Caki2 (cell line): Measurements from ENCODE around the gene OR4M1. TPM values are rescaled to one million over a fixed set of nuclear protein-coding genes. Genes with fewer than 3 reads are reported as not detected.
"Not testable (repeated sequence)": the region's sequence is repeated elsewhere in the genome, so short reads cannot be mapped to it uniquely, and the experiment has no call there.

Experiments
- DNase-seq: peaks from one replicate; pipeline ENCODE4 v3.0.0-alpha.2; 2015; ENCODE audit warnings: low read depth
- in situ Hi-C: cut with HindIII; loops from 2 replicates; pipeline ENCODE4 v1.10.0; 2016; ENCODE audit warnings: low sequenced_read_pairs, low pct_unique_long_range_greater_than_20kb, mixed read lengths
- total RNA-seq: library from RNA; depleted of rRNA; stranded (reverse); fragments of >200 nt; shearing (Covaris generic); gene quantifications from 2 replicates; pipeline ENCODE4 v1.2.3, GENCODE V29; 2014; ENCODE audit warnings: low replicate concordance; rRNA removed

OR4M1 gene, protein sequence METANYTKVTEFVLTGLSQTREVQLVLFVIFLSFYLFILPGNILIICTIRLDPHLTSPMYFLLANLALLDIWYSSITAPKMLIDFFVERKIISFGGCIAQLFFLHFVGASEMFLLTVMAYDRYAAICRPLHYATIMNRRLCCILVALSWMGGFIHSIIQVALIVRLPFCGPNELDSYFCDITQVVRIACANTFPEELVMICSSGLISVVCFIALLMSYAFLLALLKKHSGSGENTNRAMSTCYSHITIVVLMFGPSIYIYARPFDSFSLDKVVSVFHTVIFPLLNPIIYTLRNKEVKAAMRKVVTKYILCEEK
- not detected in 2 replicates for total RNA-seq

DNA sequence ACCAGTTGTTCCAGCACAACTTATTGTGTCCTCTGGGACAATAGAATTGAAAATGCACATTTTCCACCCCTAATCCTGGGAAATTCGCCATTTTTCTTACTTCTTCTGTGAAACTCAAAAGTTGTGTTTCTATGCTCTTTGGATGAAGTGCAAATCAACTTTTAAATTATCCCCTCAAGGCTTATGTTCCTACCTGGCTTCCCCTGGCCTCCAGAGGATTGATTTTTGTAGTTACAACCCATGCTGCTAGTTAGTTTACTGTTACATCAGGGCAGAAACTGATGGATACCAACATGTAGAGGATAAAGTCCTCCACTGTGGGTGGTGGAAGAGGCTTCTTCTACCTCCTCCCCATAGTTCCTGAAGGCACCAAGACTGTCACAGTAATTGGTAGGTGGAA, at the start of gene OR4M1:
Gene OR4M1 (plus strand): TSS at position 301 of the 400 bp plus-strand sequence. CDS start 6,819 bp downstream, outside the sequence.
- DNase-seq, in situ Hi-C loops: not testable (repeated sequence)

DNA sequence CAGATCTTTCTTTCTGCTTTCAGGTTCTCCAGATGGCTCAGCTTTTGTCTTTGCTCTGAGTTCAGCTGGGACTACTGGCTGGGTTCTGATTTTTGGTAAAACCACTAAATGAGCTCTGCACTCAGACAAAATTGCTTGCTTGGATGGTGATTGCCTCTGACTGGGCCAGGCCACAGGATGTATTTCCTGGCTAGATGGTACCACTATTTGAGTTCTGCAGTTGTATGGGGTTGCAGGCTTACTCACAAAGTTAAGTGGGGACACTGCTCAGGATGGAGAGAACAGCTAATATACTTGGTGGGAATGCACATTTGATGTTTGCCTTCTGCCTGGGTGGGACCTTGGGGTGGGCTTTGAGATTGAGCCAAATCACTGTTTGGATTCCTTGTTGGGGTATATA, 43.9 kb upstream of the OR4M1 start:
- in situ Hi-C loops: no loop called here

DNA sequence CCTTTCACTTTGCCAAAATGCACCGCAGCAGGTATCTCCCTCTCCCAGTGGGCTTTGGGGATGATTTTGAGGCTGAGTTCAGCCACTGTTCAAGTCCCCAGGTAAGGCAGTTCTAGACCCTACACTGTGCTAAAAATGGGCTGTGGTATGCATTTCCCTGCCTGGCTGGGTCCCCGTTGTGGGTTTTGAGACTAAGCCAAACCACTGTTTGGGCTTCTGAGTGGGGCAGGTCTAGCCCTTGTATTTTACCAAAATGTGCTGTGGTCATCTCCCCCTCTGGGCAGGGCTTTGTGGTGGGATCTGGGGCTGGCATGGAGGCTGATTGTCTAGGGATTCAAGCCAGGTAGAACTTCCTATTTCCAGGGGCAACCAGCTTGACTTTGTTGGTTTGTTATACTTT, 43.5 kb upstream of the OR4M1 start:
- no peak for DNase-seq
- in situ Hi-C loops: no loop called here

More for the DNA sequence above, 43.9 kb upstream of the OR4M1 start:
- no peak for DNase-seq

DNA sequence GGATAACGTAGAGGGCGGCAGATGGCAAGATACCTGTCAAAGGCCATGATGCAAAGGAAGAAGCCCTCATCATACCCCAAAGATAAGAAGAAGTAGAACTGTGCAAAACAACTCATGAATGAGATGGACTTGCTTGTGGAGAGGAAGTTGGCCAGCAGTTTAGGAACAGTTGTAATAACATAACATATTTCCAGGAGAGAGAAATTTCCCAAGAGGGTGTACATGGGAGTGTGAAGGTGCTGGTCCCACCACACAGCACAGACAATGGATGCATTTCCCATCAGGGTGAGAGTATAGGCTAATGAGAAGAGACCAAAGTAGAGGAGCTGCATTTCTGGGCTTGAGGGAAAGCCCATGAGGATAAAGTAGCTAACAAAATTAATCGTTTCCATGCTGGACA, 39.4 kb upstream of the OR4M1 start:
- DNase-seq, in situ Hi-C loops: not testable (repeated sequence)

DNA sequence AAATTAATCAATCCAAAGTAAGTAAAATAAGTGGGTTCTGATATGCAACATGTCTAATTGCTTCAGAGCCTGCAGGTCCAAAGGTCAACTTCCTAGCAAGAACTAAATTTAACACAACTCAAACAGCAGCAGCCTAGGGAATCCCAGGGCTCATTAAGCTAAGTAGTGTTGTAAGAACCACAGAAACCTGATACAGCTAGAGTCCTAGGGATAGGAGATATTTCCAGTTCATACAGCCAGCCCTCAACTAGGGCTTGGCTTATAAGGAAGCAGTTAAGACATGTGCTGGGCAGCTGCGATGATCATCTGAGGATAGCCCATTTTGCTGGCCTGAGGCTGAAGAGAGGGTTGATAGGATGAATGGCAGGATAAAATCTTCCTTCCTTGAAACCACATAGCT, 30.0 kb upstream of the OR4M1 start, which contains the start of gene OR4Q3:
Gene OR4Q3 (plus strand): TSS at position 316 of the 400 bp plus-strand sequence.
- DNase-seq: no peak
- in situ Hi-C loops: no loop called here

DNA sequence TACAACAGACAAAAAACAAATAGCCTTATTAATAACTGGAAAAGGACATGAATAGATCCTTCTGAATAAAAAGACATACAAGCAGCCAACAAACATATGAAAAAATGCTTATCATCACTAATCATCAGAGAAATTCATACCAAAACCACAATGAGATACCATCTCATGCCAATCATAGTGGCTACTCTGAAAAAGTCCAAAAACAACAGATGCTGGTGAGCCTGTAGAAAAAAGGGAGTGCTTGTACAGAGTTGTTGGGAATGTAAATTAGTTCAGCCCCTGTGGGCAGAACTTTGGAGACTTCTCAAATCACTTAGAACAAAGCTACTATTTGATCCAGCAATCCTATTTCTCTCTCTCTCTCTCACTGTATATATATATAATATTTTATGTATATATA, 21.0 kb upstream of the OR4M1 start:
- DNase-seq, in situ Hi-C loops: not testable (repeated sequence)

DNA sequence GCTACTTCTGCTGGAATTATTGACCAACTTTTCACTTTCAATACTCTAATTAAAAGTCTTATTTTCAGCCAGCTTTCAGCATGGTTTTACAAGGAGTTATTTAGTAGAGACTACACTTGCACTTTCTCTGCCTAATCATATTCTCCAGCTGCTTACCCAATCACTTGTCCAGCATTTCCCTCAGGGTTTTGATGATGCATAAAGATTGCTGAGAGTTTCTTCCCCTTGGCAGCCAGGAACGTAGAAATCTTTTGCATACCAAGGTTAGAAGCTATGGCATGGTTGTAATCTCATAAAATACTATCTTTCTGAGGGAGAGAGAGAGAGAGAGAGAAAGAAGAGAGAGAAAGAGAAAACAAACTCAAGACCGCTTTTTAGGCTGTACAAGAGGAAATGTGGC, 19.1 kb upstream of the OR4M1 start:
- no peak for DNase-seq
- in situ Hi-C loops: no loop called here

DNA sequence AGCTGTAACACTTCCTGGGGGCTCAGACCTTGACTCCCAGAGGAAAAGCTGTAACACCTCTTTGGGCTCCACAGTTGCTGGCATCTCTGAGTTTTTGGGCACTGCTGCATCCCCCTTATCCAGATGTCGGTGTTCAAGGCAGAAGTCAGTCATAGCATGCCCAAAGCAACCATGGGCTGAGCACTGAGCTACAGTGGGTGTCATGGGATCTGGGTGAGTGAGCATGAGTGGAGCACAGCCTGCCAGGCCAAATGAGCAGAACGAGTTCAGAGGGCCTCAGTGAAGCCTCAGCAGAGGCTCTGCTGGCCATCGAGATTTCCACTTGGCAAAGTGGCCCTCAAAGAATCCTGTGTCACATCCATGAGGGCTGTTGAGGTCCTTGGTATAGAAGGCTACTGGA, 1.8 kb upstream of the OR4M1 start:
- DNase-seq, in situ Hi-C loops: not testable (repeated sequence)

DNA sequence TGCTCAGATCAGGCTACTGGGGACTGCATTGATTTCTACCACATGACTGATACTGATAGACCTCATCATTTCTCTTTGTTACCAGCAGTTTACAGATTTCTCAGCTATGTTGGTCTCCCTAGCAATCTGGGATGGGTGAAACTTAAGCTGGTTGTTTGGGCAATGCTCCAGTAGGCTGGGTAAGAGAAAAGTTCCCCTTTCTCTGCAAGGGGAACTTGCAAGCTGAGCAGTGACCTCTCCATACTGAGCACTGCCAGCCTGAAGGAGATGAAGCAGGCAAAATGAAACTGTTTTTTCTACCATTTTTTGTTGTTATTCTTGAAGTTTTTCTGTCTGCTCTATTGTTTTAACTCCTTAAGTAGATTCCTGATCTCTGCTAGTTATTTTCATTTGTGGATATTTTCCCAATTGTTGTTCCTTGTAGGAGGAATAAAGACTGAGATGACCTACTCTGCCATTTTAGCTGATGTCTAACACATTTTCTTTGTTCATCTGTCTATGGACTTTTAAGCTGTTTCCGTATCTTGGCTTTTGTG, 1.3 kb upstream of the OR4M1 start:
- in situ Hi-C loops: no loop called here

DNA sequence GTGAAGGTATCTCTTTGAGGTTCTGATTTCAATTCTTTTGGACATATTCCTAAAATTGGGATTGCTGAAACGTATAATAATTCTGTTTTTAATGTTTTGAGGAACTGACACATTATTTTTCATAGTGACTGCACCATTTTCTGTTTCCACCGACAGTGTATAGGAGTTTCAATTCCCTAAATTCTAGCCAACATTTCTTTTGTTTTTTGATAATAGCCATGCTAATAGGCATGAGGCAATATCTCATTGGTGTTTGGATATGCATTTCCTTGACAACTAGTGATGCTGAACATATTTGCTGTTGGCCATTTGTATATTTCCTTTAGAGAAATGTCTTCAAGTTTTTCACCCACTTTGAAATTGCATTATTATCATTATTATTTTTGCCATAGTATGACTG, 850 bp upstream of the OR4M1 start:
- in situ Hi-C loops, DNase-seq: not testable (repeated sequence)

More for the DNA sequence above, 1.3 kb upstream of the OR4M1 start:
- no peak for DNase-seq

DNA sequence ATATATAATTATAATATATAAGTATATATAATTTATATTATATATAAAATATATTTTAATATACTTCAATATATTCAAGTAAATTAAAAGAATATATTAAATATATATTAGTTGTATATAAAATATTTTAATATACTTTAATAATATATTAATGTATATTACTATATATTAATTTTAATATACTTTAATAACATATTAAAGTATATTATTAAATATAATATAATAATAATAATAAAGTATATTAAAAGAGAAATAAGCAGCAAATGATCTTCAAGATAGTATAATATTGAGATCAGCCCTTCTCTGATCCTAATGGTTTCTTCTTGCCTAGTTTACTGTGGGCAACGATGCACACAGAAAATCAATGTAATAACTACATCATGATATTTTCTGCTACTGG, 2.3 kb downstream of the OR4M1 start:
- in situ Hi-C loops: no loop called here

DNA sequence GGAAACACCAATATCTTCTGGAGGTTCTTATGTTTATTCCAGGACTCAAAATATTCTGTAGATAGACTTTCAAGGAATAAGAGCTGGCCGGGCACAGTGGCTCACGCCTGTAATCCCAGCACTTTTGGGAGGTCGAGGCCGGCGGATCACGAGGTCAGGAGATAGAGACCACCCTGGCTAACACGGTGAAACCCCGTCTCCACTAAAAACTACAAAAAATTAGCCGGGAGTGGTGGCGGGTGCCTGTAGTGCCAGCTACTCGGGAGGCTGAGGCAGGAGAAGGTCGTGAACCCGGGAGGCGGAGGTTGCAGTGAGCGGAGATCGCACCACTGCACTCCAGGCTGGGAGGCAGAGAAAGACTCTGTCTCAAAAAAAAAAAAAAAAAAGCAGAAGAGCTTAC, 12.5 kb downstream of the OR4M1 start:
- in situ Hi-C loops: not testable (repeated sequence)

More for the DNA sequence above, 2.3 kb downstream of the OR4M1 start:
- DNase-seq: no peak

DNA sequence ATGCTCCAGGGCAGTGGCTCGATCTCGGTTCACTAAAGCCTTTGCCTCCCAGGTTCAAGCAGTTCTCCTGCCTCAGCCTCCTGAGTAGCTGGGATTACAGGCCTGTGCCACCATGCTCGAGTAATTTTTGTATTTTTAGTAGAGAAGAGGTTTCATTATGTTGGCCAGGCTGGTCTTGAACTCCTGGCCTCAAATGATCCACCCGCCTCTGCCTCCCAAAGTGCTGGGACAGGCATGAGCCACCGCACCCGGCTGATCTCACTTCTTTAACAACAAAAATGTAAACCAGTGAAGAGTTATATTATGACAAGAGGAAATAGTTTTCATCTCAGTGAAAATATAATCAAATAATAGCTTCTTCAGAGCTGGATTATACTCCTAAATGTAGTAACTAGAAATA, 14.0 kb downstream of the OR4M1 start:
- in situ Hi-C loops, DNase-seq: not testable (repeated sequence)

More for the DNA sequence above, 12.5 kb downstream of the OR4M1 start:
- DNase-seq: not testable (repeated sequence)

DNA sequence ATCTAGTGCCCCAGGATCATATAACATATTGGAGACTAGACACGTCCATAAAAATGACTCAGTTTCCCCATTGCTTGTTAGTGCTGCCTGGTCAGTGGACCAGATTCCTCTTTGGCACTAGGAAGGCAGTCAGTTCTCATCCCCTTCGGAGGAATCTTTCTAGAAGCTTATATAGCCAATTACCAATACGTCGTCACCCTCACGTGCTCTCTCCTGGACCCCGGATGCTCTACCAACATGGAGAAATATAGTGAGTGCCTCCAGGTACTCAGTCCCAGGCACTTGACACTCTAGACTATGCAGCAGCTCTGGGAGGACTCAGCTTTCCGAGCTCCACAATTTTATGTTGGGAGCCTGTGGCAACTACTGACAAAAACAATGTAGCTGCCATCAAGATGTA, 14.8 kb downstream of the OR4M1 start:
- DNase-seq, in situ Hi-C loops: not testable (repeated sequence)

DNA sequence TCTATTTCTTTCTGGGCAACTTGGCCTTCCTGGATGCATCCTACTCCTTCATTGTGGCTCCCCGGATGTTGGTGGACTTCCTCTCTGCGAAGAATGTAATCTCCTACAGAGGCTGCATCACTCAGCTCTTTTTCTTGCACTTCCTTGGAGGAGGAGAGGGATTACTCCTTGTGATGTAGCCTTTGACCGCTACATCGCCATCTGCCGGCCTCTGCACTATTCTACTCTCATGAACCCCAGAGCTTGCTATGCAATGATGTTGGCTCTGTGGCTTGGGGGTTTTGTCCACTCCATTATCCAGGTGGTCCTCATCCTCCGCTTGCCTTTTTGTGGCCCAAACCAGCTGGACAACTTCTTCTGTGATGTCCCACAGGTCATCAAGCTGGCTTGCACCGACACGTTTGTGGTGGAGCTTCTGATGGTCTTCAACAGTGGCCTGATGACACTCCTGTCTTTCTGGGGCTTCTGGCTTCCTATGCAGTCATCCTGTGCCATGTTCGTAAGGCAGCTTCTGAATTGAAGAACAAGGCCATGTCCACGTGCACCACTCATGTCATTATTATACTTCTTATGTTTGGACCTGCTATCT, 23.3 kb downstream of the OR4M1 start:
- DNase-seq, in situ Hi-C loops: not testable (repeated sequence)

DNA sequence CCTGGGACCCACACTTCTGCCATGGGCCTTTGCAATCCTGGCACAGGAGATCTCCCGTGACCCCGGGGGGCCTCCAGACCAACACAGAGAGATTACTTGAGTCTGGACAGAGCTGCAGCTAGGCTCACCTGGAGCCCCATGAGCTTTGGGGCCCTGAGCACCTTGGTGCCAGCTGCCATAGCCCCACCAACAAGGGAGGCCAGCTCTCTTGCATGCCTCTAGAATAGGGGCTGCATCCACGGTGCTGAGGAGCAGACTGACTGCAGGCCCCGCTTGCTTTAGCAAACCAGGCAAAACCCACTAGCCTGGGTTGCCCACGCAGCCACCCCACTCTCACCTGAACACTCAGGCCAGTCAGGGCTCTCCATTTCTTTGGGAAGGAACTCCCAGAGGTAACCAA, 26.6 kb downstream of the OR4M1 start:
- in situ Hi-C loops: no loop called here
- DNase-seq: no peak

DNA sequence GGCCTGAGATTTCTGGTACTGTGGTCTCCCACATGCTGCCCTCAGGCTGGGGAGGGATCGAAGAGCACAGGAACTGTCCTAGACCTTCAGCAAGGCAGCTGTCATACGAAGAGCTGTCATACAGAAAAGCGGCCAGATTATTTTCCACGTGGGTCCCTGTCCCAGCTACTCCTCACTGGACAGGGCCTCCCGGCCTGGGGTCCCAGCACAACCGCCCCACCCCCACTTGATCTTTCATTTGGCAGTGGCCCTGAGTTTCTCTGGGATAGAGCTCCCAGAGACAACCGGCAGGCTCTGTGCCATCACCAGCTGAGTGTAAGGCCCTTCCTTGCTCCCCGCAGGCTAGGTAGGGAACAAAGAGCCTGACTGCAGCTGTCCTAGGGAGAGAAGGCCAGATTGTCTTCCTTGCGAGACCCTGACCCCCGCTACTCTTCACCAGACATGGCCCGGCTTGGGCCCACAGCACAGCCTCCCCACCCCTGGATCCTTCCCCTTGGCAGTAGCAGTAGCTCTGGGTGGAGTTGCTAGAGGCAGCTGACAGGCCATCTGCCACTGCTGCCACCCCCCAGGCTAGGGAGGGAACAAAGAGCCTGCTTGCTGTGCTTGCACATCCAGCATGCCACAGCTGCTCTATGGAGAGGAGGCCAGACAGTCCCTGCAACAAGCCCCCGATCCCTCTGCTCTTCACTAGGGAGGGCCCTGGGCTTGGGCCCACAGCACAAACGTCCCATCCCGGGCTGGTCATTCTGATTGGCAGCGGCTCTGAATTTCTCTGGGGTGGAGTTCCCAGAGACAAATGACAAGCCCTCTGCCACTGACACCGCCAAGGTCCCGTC, 27.2 kb downstream of the OR4M1 start:
- in situ Hi-C loops: no loop called here
- DNase-seq: no peak

DNA sequence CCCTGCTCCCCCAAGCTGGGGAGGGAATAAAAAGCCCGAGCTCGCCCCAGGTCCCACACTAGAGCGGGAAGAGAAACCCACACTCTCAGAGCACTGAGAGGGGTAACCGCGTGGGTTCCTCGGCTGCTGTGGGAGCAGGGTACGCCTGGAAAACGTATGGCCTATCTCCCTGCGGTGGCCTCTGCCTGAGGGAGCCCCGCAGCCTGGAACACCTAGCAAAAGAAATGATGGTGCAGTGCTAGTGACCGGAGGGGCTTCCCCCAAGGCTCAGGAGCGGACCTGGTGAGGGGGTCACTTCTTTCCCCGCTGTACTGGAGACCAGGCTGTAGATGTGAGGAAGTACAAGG, 27.8 kb downstream of the OR4M1 start:
- no peak for DNase-seq
- in situ Hi-C loops: no loop called here

DNA sequence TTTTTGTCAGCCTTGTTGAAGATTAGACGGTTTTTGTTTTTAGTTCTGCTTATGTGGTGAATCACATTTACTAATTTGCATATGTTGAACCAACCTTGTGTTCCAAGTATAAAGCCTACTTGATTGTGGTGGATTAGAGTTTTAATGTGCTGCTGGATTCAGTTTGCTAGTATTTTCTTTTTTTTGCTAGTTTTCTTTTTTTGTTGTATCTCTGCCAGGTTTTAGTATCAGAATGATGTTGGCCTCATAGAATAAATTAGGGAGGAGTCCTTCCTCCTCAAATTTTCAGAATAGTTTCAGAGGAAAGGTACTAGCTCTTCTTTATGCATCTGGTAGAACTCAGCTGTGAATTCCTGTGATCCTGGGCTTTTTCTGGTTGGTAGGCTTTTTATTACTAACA, 30.2 kb downstream of the OR4M1 start, which contains the start of gene OR4N2:
Gene OR4N2 (plus strand): TSS at position 301 of the 400 bp plus-strand sequence. CDS start 23,679 bp downstream, outside the sequence.
- in situ Hi-C loops: not testable (repeated sequence)

More for the DNA sequence above, 30.2 kb downstream of the OR4M1 start, which contains the start of gene OR4N2:
- DNase-seq: not testable (repeated sequence)
